HUES48 (cell line): Measurements from ENCODE around the gene ATXN1.

ENCODE experiments used
- H3K27ac ChIP-seq: one replicate; pipeline ENCODE4 v1.7.0; 2013; ENCODE audit warnings: low read depth, low read length, inconsistent platforms
- H3K27me3 ChIP-seq: 2 replicates; pipeline ENCODE4 v1.6.1; 2013; ENCODE audit warnings: mild to moderate bottlenecking, low read length; ENCODE audit not compliant: control insufficient read depth, insufficient read depth
- H3K36me3 ChIP-seq: 2 replicates; pipeline ENCODE4 v1.6.1; 2013; ENCODE audit warnings: low read length; ENCODE audit not compliant: control insufficient read depth, insufficient read depth
- H3K4me1 ChIP-seq: 2 replicates; pipeline ENCODE4 v1.6.1; 2013; ENCODE audit warnings: mild to moderate bottlenecking, low read length; ENCODE audit not compliant: control insufficient read depth, insufficient read depth
- H3K4me3 ChIP-seq: 2 replicates; pipeline ENCODE4 v1.5.1; 2013; ENCODE audit warnings: mild to moderate bottlenecking, low read depth, low read length
- H3K9ac ChIP-seq: 2 replicates; pipeline ENCODE4 v1.6.1; 2013; ENCODE audit warnings: mild to moderate bottlenecking, low read depth, low read length, moderate library complexity
- H3K9me3 ChIP-seq: 2 replicates; pipeline ENCODE4 v1.6.1; 2013; ENCODE audit warnings: low read length; ENCODE audit not compliant: control insufficient read depth, insufficient read depth

Gene ATXN1

DNA sequence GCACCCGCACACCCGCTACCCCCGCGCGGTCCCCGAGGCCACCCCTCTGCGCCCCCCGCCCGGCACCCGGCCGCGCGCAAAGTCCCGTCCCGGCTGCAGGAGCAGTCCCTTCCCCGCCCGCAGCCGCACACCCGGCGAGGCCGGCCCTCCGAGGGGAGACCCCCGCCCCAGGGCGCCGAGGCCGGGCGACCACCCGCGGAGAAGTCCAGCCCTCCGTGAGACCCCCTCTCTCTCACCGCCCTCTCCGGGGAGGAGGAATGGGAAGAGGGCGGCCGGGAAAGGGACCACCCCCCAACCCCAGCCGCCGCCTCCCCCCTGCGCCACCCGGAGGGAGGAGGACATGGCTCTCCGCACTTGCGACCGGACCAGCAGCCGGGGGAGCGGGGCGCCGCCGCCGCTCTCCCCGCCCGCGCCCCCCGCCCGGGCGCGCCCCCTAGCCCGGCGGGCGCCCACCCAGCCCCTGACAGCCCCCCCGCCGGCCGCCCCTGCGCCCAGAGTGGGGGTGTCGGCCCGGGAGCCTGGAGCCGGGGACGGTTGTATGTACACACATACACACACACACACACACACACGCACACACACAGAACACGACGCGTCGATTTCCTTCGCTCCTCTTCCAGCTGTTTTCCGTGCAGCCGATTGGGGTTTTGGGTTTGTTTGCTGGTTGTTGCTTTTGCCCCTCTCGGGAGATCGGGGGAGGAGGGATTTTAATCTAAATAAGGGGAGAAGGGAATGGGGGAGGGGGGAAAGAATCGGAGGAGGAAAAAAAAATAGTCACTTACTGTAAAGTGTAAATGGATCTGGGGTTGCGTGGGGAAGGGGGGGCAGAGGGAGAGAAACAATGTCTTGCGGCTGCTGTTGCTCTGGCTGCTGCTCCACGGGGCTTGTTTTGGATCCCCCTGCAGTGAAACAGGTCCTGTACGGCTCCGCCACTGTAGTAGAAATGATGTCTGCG, at the start of gene ATXN1:
ATXN1 (minus strand) TSS at position 945 of the 955 bp plus-strand sequence.
- Histone ChIP-seq H3K4me1 (peaks cover 23% of the 10 kb centered on the region), H3K9ac (peak within 1 kb of the TSS; percentile 74), H3K27me3 (peaks cover 18% of the 10 kb centered on the region; the same call in 1 of the 2 replicates), H3K36me3 (no peaks in the 10 kb centered on the region), H3K4me3 (peak within 1 kb of the TSS; percentile 89), H3K27ac (peak within 1 kb of the TSS; percentile 76), H3K9me3 (no peaks in the 10 kb centered on the region)

GRCh38 chr6:16810411-16810810, 49.2 kb upstream of the ATXN1 start:
- Histone ChIP-seq H3K9me3 (peaks cover 12% of the 10 kb centered on the region), H3K27ac (no peak overlapping the region), H3K9ac (no peak overlapping the region), H3K4me3 (no peak overlapping the region), H3K27me3 (no peaks in the 10 kb centered on the region), H3K4me1 (peaks cover 7% of the 10 kb centered on the region), H3K36me3 (no peaks in the 10 kb centered on the region)

DNA sequence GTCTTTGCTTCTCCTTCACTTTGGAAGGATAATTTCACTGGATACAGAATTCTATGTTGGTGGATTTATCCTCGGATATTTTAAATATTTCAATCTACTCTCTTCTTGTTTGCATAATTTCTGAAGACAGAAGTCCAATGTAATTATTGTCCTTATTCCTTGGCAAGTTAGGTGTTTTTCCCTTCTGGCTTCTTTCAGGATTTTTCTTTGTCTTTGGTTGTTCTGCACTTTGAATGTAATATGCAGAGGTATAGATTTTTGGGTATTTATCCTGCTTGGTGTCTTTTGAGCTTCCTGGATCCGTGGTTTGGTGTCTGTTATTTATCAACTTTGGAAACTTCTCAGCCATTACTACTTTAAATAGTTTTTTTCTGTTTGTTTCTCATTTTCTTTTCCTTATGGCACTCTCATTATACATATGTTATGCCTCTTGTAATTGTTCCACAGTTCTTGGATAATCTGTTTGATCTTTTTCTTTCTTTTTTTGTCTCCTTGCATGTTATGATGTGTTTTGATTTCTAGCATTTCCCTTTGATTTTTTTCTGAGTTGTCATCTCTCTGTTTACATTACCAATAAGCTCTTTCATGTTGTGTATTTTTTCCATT, 48.6 kb upstream of the ATXN1 start:
- H3K36me3 ChIP-seq = no peaks in the 10 kb centered on the region
- H3K9ac ChIP-seq = no peak overlapping the region
- H3K27ac ChIP-seq = no peak overlapping the region
- H3K9me3 ChIP-seq = peaks cover 12% of the 10 kb centered on the region
- peaks cover 12% of the 10 kb centered on the region for H3K4me1 ChIP-seq
- no peaks in the 10 kb centered on the region for H3K27me3 ChIP-seq
- H3K4me3 ChIP-seq = no peak overlapping the region

- H3K9me3 ChIP-seq = peaks cover 10% of the 10 kb centered on the region
- no peaks in the 10 kb centered on the region for H3K36me3 ChIP-seq
- no peaks in the 10 kb centered on the region for H3K27me3 ChIP-seq
- H3K4me1 ChIP-seq = peaks cover 30% of the 10 kb centered on the region
- H3K9ac ChIP-seq = no peak overlapping the region
- H3K27ac ChIP-seq = no peak overlapping the region
- H3K4me3 ChIP-seq = no peak overlapping the region
These were observed 46.7 kb upstream of the ATXN1 start for GRCh38 chr6:16807956-16808355.

GRCh38 chr6:16806363-16806762, 45.1 kb upstream of the ATXN1 start:
- peaks cover 3% of the 10 kb centered on the region; the same call in 1 of the 2 replicates for H3K9me3 ChIP-seq
- peaks cover 36% of the 10 kb centered on the region for H3K4me1 ChIP-seq
- no peaks in the 10 kb centered on the region for H3K36me3 ChIP-seq
- no peak overlapping the region for H3K27ac ChIP-seq
- no peak overlapping the region for H3K9ac ChIP-seq
- no peak overlapping the region for H3K4me3 ChIP-seq
- H3K27me3 ChIP-seq = no peaks in the 10 kb centered on the region

- Histone ChIP-seq H3K4me3 (peak overlapping the region; percentile 18; the same call in 1 of the 2 replicates), H3K9ac (0 out of 2 replicates have a peak overlapping the region, but pooled peaks have one; percentile 12)
These were observed 44.1 kb upstream of the ATXN1 start for GRCh38 chr6:16805243-16805950.

GRCh38 chr6:16804546-16805242, 43.4 kb upstream of the ATXN1 start:
- no peaks in the 10 kb centered on the region for H3K36me3 ChIP-seq
- peak overlapping the region; percentile 18; the same call in 1 of the 2 replicates for H3K4me3 ChIP-seq

More at GRCh38 chr6:16805243-16805950, 44.1 kb upstream of the ATXN1 start:
- no peaks in the 10 kb centered on the region for H3K36me3 ChIP-seq
- H3K27ac ChIP-seq = peak overlapping the region; percentile 78
- no peaks in the 10 kb centered on the region for H3K27me3 ChIP-seq
- H3K9me3 ChIP-seq = peaks cover 3% of the 10 kb centered on the region; the same call in 1 of the 2 replicates
- H3K4me1 ChIP-seq = peaks cover 36% of the 10 kb centered on the region

GRCh38 chr6:16803294-16804200, 42.3 kb upstream of the ATXN1 start:
- Histone ChIP-seq H3K4me3 (peak overlapping the region; percentile 34), H3K27ac (peak overlapping the region; percentile 78), H3K9me3 (no peaks in the 10 kb centered on the region), H3K4me1 (peaks cover 36% of the 10 kb centered on the region), H3K9ac (peak overlapping the region; percentile 29), H3K27me3 (no peaks in the 10 kb centered on the region), H3K36me3 (no peaks in the 10 kb centered on the region)

More at GRCh38 chr6:16804546-16805242, 43.4 kb upstream of the ATXN1 start:
- Histone ChIP-seq H3K27me3 (no peaks in the 10 kb centered on the region), H3K4me1 (peaks cover 36% of the 10 kb centered on the region), H3K9ac (0 out of 2 replicates have a peak overlapping the region, but pooled peaks have one; percentile 12), H3K27ac (peak overlapping the region; percentile 78), H3K9me3 (peaks cover 3% of the 10 kb centered on the region; the same call in 1 of the 2 replicates)

DNA sequence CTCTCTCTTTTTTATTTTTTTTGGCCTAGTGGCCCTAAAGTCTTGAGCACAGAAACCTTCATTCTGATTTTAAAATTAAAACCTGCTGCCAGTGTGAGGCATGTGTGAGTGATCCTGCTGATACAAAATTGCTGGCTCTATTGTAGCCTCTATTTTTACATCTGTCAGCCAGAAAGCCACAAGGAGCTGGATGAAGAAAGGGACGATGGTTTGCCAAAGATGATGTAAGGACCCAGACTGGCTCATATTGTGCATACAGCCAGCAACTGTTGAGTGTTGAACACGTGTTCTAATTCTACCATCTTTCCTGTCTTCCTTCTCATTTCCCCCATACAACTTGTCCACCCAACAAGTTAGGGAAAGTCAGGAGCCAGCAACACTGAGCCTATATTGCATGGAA, 40.8 kb upstream of the ATXN1 start:
- no peak overlapping the region for H3K27ac ChIP-seq
- no peaks in the 10 kb centered on the region for H3K9me3 ChIP-seq
- H3K9ac ChIP-seq = no peak overlapping the region
- no peak overlapping the region for H3K4me3 ChIP-seq
- H3K27me3 ChIP-seq = no peaks in the 10 kb centered on the region
- H3K4me1 ChIP-seq = peaks cover 36% of the 10 kb centered on the region
- H3K36me3 ChIP-seq = no peaks in the 10 kb centered on the region
